Muscle layer of duodenum (tissue), 2 donors: Measurements from ENCODE around the gene NKAIN2.
"Not testable (repeated sequence)": the region's sequence is repeated elsewhere in the genome, so short reads cannot be mapped to it uniquely, and the experiment has no call there.

Experiments
- H3K27ac ChIP-seq: one replicate; pipeline ENCODE4 v1.7.0; 2013; ENCODE audit warnings: mild to moderate bottlenecking, low read length
- H3K27me3 ChIP-seq: one replicate; pipeline ENCODE4 v1.7.0; 2013; ENCODE audit warnings: low read depth, mild to moderate bottlenecking, control low read depth, low read length
- H3K36me3 ChIP-seq, 2 donors: one replicate each; pipeline ENCODE4 v1.7.0; 2013; ENCODE audit warnings: low read length in 2 of 2, control low read depth in 1 of 2, mild to moderate bottlenecking in 1 of 2; ENCODE audit not compliant: insufficient read depth in 2 of 2, control insufficient read depth in 1 of 2
- H3K4me1 ChIP-seq, 2 donors: one replicate each; pipeline ENCODE4 v1.7.0; 2013; ENCODE audit warnings: low read length in 2 of 2, mild to moderate bottlenecking in 2 of 2, control low read depth in 1 of 2, moderate library complexity in 1 of 2; ENCODE audit not compliant: insufficient read depth in 2 of 2, control insufficient read depth in 1 of 2
- H3K4me3 ChIP-seq, 2 donors: one replicate each; pipeline ENCODE4 v1.7.0; 2013; ENCODE audit warnings: low read length in 2 of 2, low read depth in 1 of 2, mild to moderate bottlenecking in 1 of 2
- H3K9me3 ChIP-seq, 2 donors: one replicate each; pipeline ENCODE4 v1.7.0; 2013; ENCODE audit warnings: low read length in 2 of 2, control low read depth in 1 of 2, mild to moderate bottlenecking in 1 of 2; ENCODE audit not compliant: control insufficient read depth in 1 of 2
- donor health status: healthy.

Gene NKAIN2

GRCh38 chr6:124233221-124233620 is 429.6 kb downstream of the NKAIN2 start:
- Histone ChIP-seq H3K4me1 (no peaks in the 10 kb centered on the region), H3K4me3 (no peak overlapping the region), H3K9me3 (no peaks in the 10 kb centered on the region), H3K27me3 (no peaks in the 10 kb centered on the region), H3K36me3 (no peaks in the 10 kb centered on the region), H3K27ac (no peak overlapping the region)

DNA sequence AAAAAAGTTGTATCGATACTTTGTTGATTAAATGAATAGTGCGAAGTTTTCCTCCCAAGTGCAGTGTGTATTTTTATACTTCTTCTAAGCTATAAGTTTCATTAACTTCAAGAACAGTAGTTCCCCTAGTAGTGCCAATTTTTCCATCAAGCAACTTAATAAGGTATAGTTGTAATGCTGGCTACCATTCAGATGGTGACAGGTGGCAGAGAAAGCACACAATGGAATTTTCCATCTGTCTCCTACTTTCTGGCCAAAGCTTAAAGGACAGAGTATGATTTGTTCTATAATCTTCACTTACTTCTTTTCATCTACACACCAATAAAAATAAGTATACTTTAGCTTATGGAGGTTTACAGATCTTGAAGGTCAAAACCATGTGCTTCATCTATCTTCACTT is 431.1 kb downstream of the NKAIN2 start:
- no peaks in the 10 kb centered on the region for H3K27me3 ChIP-seq
- H3K9me3 ChIP-seq = no peaks in the 10 kb centered on the region
- no peak overlapping the region for H3K27ac ChIP-seq
- no peaks in the 10 kb centered on the region for H3K36me3 ChIP-seq
- H3K4me1 ChIP-seq = no peaks in the 10 kb centered on the region
- H3K4me3 ChIP-seq = no peak overlapping the region

GRCh38 chr6:124237911-124238310 is 434.2 kb downstream of the NKAIN2 start:
- H3K4me1 ChIP-seq = no peaks in the 10 kb centered on the region
- no peaks in the 10 kb centered on the region for H3K27me3 ChIP-seq
- H3K4me3 ChIP-seq = no peak overlapping the region
- H3K36me3 ChIP-seq = no peaks in the 10 kb centered on the region
- H3K9me3 ChIP-seq = peaks cover 0 to 3% of the 10 kb centered on the region in 2 donors
- no peak overlapping the region for H3K27ac ChIP-seq

GRCh38 chr6:124238408-124238807 is 434.7 kb downstream of the NKAIN2 start:
- H3K9me3 ChIP-seq, H3K27ac ChIP-seq, H3K36me3 ChIP-seq, H3K4me3 ChIP-seq, H3K4me1 ChIP-seq, H3K27me3 ChIP-seq: not testable (repeated sequence)

- no peaks in the 10 kb centered on the region for H3K27me3 ChIP-seq
- no peaks in the 10 kb centered on the region for H3K4me1 ChIP-seq
- H3K9me3 ChIP-seq = no peaks in the 10 kb centered on the region
- H3K27ac ChIP-seq = no peak overlapping the region
- no peak overlapping the region for H3K4me3 ChIP-seq
- H3K36me3 ChIP-seq = no peaks in the 10 kb centered on the region
These were observed 451.4 kb downstream of the NKAIN2 start for GRCh38 chr6:124254941-124255685.

DNA sequence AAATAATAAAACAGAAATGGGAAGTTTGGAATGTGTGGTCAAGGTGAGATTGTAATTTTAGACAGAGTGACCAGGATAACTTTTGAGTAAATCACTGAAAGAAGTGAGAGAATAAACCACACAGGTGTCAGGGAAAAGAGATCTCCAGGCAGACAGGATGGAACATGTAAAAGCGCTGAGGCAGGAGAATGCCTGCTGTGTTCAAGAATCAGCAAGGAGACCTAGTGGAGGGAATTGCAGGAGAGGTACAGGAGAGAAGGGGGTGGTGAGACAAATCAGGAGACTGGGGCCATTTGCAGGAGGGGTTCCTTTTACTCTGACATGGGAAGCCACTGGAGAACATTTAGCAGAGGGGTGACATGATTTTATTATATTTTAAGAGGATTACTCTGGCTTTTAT is 456.7 kb downstream of the NKAIN2 start:
- no peaks in the 10 kb centered on the region for H3K9me3 ChIP-seq
- no peak overlapping the region for H3K27ac ChIP-seq
- H3K4me3 ChIP-seq = no peak overlapping the region
- H3K36me3 ChIP-seq = no peaks in the 10 kb centered on the region
- no peaks in the 10 kb centered on the region for H3K4me1 ChIP-seq
- no peaks in the 10 kb centered on the region for H3K27me3 ChIP-seq

DNA sequence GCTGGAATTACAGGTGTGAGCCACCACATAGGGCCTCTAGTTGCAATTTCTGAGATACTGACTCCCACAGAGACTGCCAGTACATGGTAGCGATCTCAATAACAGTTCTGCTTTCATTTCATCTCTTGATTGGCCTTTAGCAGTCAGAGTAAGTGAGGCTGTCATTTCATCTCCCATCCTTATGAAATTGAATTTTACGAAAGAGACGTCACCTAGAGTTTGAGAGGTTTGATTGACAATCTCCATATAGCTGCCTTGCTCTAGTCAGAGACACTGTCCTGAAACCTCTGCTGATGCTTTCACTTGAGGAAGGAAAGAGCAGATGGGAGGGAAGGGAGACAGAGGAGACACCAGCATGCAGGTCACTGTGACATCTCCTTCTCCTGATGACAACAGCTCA is 466.1 kb downstream of the NKAIN2 start:
- no peaks in the 10 kb centered on the region for H3K36me3 ChIP-seq
- H3K4me3 ChIP-seq = no peak overlapping the region
- H3K9me3 ChIP-seq = no peaks in the 10 kb centered on the region
- H3K27ac ChIP-seq = no peak overlapping the region
- no peaks in the 10 kb centered on the region for H3K4me1 ChIP-seq
- no peaks in the 10 kb centered on the region for H3K27me3 ChIP-seq

DNA sequence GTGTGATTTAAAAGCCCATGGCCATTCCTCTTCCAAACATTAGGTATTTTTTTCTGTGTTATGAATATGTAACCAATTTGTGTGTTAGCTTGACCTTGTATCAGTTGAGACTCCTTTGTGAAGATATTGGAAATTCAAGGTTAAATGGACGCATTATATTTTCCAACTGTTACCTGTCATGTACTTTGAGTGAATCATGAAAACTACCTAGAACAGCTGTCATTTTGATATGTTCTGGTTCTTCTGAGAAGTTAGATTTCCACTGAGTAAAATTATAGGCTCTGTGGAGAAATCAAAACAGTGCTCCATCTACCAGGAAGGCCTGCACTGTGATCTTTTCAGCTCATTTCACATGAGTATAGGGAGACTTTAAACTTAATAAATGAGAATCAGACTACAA is 470.0 kb downstream of the NKAIN2 start:
- H3K4me1 ChIP-seq = no peaks in the 10 kb centered on the region

DNA sequence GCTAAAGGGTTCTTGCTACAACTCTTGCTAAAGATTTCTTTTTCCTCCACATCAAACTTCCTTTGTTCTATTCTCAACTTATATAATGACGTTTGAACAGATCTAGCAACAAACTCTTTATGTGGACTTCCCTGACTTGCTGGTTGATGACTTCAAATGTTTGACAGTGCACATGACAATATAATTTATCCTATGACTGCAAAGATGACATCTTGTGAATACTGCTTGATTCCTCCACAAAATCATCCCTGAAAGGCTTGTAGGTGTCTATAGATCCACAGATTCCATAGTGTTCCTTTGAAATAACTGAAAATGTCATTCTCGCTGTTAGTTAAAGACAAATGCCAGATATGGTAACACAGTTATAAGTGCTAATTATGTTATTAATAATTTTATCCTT is 478.9 kb downstream of the NKAIN2 start:
- no peaks in the 10 kb centered on the region for H3K27me3 ChIP-seq
- no peak overlapping the region for H3K27ac ChIP-seq
- H3K4me1 ChIP-seq = no peaks in the 10 kb centered on the region
- no peaks in the 10 kb centered on the region for H3K36me3 ChIP-seq
- no peak overlapping the region for H3K4me3 ChIP-seq
- no peaks in the 10 kb centered on the region for H3K9me3 ChIP-seq

More for the DNA sequence above, 470.0 kb downstream of the NKAIN2 start:
- no peaks in the 10 kb centered on the region for H3K36me3 ChIP-seq
- no peak overlapping the region for H3K27ac ChIP-seq
- H3K4me3 ChIP-seq = no peak overlapping the region
- H3K27me3 ChIP-seq = no peaks in the 10 kb centered on the region
- H3K9me3 ChIP-seq = no peaks in the 10 kb centered on the region

DNA sequence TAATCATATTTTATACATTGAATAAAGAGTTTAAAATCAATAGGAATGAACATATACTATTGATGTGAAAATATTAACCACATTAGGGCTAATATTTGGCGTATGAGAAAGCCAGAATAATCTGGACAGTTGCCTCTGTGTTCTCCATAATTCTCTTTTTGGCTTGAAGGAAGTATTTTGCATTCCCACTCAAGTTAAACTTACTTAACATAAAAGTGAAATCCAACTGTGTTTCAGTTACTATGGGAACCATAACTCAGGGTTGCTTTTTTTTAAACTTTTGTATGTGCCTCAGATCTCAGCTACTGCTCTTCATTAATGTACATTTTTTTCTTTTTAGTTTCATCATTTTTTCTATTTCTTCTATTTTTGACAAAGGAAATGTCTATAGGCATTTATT is 479.8 kb downstream of the NKAIN2 start:
- no peak overlapping the region for H3K27ac ChIP-seq
- H3K4me1 ChIP-seq = no peaks in the 10 kb centered on the region
- H3K27me3 ChIP-seq = no peaks in the 10 kb centered on the region
- H3K4me3 ChIP-seq = no peak overlapping the region
- no peaks in the 10 kb centered on the region for H3K9me3 ChIP-seq
- no peaks in the 10 kb centered on the region for H3K36me3 ChIP-seq

DNA sequence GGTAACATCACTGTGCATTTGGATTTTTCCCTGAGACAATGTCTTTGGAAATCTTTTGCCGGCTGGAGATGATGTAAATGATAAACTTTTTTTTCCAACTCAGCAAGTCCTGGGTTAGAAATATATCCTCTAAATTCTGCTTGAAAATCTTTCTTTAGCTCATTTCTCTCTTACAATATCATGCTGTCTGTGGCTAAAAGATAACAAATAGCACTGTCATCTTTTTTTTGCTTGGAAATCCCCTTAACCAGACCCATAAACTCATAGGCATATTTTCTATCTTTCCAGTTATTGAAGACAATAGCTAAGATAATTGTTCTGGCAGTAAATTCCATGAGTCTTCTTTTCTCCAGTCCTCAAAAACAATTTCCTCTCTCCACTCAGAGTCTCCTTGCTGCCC is 481.5 kb downstream of the NKAIN2 start:
- Histone ChIP-seq H3K36me3 (no peaks in the 10 kb centered on the region), H3K27me3 (no peaks in the 10 kb centered on the region)

DNA sequence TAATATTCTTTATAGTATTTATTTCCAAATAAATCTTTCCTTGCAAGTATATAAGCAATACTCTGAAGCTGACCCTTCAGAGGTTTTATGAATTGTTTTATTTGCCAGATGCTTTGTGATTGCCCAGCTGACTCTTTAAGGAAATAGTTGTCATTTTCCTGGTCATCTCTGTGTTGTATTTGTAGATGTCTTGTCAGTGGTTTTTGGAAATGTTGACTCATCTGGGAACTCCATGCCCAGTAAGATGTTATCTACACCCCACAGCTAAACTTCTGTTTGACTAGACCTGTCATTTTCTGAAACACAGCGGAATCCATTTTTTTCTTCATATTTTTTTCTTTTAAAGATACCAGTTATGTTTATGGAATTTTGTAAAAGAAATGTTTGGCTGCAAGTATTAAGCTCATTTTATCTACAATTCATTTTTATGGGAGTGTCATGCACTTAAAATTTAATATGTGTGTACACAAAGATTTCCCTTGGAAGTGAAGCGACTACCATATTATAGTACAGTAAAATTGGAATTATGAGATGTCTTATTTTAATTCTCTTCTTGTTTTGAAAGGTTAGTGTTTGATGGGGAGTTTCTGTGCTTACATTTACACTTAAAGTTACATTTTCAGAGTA is 491.0 kb downstream of the NKAIN2 start:
- H3K27me3 ChIP-seq = no peaks in the 10 kb centered on the region

More for the DNA sequence above, 481.5 kb downstream of the NKAIN2 start:
- Histone ChIP-seq H3K27ac (no peak overlapping the region), H3K4me1 (no peaks in the 10 kb centered on the region), H3K9me3 (no peaks in the 10 kb centered on the region), H3K4me3 (no peak overlapping the region)

More for the DNA sequence above, 491.0 kb downstream of the NKAIN2 start:
- Histone ChIP-seq H3K4me3 (no peak overlapping the region), H3K9me3 (no peaks in the 10 kb centered on the region), H3K27ac (no peak overlapping the region), H3K4me1 (no peaks in the 10 kb centered on the region), H3K36me3 (no peaks in the 10 kb centered on the region)
